GM12878 (cell line): Measurements from ENCODE around the gene RPS27L. TPM values are rescaled to one million over a fixed set of nuclear protein-coding genes. Genes with fewer than 3 reads are reported as not detected.

Experiments
- ATAC-seq: fragments of 200-7000 bp; cut with Tn5 transposase; 3 replicates; pipeline ENCODE4 v1.9.1; 2020; ENCODE audit warnings: mild to moderate bottlenecking, moderate library complexity
- BruUV-seq: library from RNA; stranded (reverse); fragments of 400-500 nt; replicated peaks from 2 replicates; lab custom pipeline; 2021; lab: Mats Ljungman, UMichigan
- CTCF ChIA-PET: fragments of 300-600 bp; sonication (Branson Sonifier 250); formaldehyde crosslinking; extraction: SDS; loops from one replicate; lab custom pipeline; 2021; ENCODE audit warnings: inconsistent platforms; lab: Yijun Ruan, JAX
- POLR2A ChIA-PET: fragments of 350-600 bp; formaldehyde crosslinking; extraction: SDS; loops from one replicate; lab custom pipeline; 2021; ENCODE audit warnings: inconsistent platforms; lab: Charles Lee
- RAD21 ChIA-PET: fragments of 300-600 bp; sonication (Branson Sonifier 250); formaldehyde crosslinking; loops from one replicate; lab custom pipeline; 2023; ENCODE audit warnings: antibody characterized with exemption; ENCODE audit not compliant: unreplicated experiment; lab: Charles Lee
- SMC1A ChIA-PET: fragments of 300-600 bp; sonication (Branson Sonifier 250); formaldehyde crosslinking; loops from one replicate; lab custom pipeline; 2023; ENCODE audit not compliant: unreplicated experiment, uncharacterized antibody; lab: Charles Lee
- DNase-seq: peaks from one replicate; pipeline ENCODE4 v3.0.0-alpha.2; 2011; ENCODE audit warnings: low read depth, low spot score
- FAIRE-seq: peaks from 3 replicates; lab custom pipeline; 2011; peaks lifted over from hg19 to GRCh38; lab: Jason Lieb, UNC
- H2AFZ ChIP-seq: 2 replicates; pipeline ENCODE4 v1.6.0; 2011; ENCODE audit warnings: low read depth, low read length, control low read depth; ENCODE audit not compliant: control insufficient read depth
- H3K27ac ChIP-seq: 2 replicates; pipeline ENCODE4 v1.5.1; 2011; ENCODE audit warnings: control low read depth; ENCODE audit not compliant: control insufficient read depth, insufficient read depth
- H3K27me3 ChIP-seq, 2 experiments: replicated peaks in 1 of 2; 2 replicates each; pipeline versions ENCODE4 v1.6.0 to v1.6.1; 2011; ENCODE audit warnings: low read length in 1 of 2; ENCODE audit not compliant: control insufficient read depth in 2 of 2, insufficient read depth in 2 of 2
- H3K36me3 ChIP-seq, 2 experiments: 2 replicates each; pipeline ENCODE4 v1.5.1; 2011; ENCODE audit warnings: low read length in 1 of 2; ENCODE audit not compliant: control insufficient read depth in 2 of 2, insufficient read depth in 2 of 2
- H3K4me1 ChIP-seq: 2 replicates; pipeline ENCODE4 v1.6.1; 2011; ENCODE audit warnings: mild to moderate bottlenecking, low read length, moderate library complexity, mixed read lengths; ENCODE audit not compliant: control insufficient read depth, insufficient read depth
- H3K4me2 ChIP-seq: 2 replicates; pipeline ENCODE4 v1.6.0; 2011; ENCODE audit warnings: control low read depth; ENCODE audit not compliant: control insufficient read depth, insufficient read depth
- H3K4me3 ChIP-seq: fragments of 200-600 bp; sonication (generic); 2 replicates; pipeline ENCODE4 v1.5.1; 2016
- H3K79me2 ChIP-seq: 2 replicates; pipeline ENCODE4 v1.6.0; 2011; ENCODE audit warnings: low read length; ENCODE audit not compliant: control insufficient read depth, insufficient read depth
- H3K9ac ChIP-seq: 2 replicates; pipeline ENCODE4 v1.8.0; 2011; ENCODE audit warnings: low read length, control low read depth, mixed read lengths; ENCODE audit not compliant: control insufficient read depth, insufficient read depth
- H3K9me3 ChIP-seq: replicated peaks from 3 replicates; pipeline ENCODE4 v1.5.1; 2011; ENCODE audit warnings: mild to moderate bottlenecking, low read length; ENCODE audit not compliant: control insufficient read depth, insufficient read depth
- H4K20me1 ChIP-seq: 2 replicates; pipeline ENCODE4 v1.6.0; 2011; ENCODE audit not compliant: control insufficient read depth, insufficient read depth
- ATF3 ChIP-seq: IDR thresholded peaks from 2 replicates; pipeline ENCODE4 v1.6.1; 2011; ENCODE audit warnings: low read depth, mild to moderate bottlenecking, low read length, moderate library complexity, borderline replicate concordance; ENCODE audit errors: extremely low read depth
- CEBPB ChIP-seq, 2 experiments: fragments of 150-350 bp in 1 of 2; IDR thresholded peaks; 2 replicates each; pipeline ENCODE4 v1.6.1; 2012 to 2014; ENCODE audit warnings: low read depth in 2 of 2, low read length in 2 of 2, borderline replicate concordance in 1 of 2, inconsistent platforms in 1 of 2
- CEBPZ ChIP-seq: fragments of 150-350 bp; IDR thresholded peaks from 2 replicates; pipeline ENCODE4 v1.6.1; 2016; ENCODE audit warnings: low read depth, low read length
- CREB1 ChIP-seq: IDR thresholded peaks from 2 replicates; pipeline ENCODE4 v1.6.1; 2012; ENCODE audit warnings: low read depth, mild to moderate bottlenecking, inconsistent platforms
- CREM ChIP-seq: IDR thresholded peaks from 2 replicates; pipeline ENCODE4 v1.6.1; 2014; ENCODE audit warnings: antibody characterized with exemption, low read depth
- EP300 ChIP-seq, 2 experiments: fragments of 150-350 bp in 1 of 2; IDR thresholded peaks; 2 replicates each; pipeline ENCODE4 v1.6.1; 2011 to 2012; ENCODE audit warnings: low read depth in 2 of 2, low read length in 2 of 2, borderline replicate concordance in 1 of 2, improper control_type of control experiment in 1 of 2, inconsistent platforms in 1 of 2; ENCODE audit not compliant: control insufficient read depth in 1 of 2
- GATAD2B ChIP-seq: fragments of 450-650 bp; conservative IDR thresholded peaks from 2 replicates; pipeline ENCODE4 v1.6.1; 2017; ENCODE audit warnings: low read depth, mild to moderate bottlenecking, moderate library complexity
- HCFC1 ChIP-seq: fragments of 150-350 bp; IDR thresholded peaks from 2 replicates; pipeline ENCODE4 v1.6.1; 2014; ENCODE audit warnings: low read length
- IKZF1 ChIP-seq: fragments of 450-650 bp; conservative IDR thresholded peaks from 2 replicates; pipeline ENCODE4 v1.6.1; 2017; ENCODE audit warnings: antibody characterized with exemption, mild to moderate bottlenecking
- IRF3 ChIP-seq: fragments of 450-650 bp; IDR thresholded peaks from 2 replicates; pipeline ENCODE4 v1.6.1; 2014; ENCODE audit warnings: mild to moderate bottlenecking
- KLF5 ChIP-seq: fragments of 450-650 bp; IDR thresholded peaks from 2 replicates; pipeline ENCODE4 v1.6.1; 2014; ENCODE audit warnings: mild to moderate bottlenecking; ENCODE audit not compliant: partially characterized antibody
- MTA2 ChIP-seq: fragments of 450-650 bp; IDR thresholded peaks from 2 replicates; pipeline ENCODE4 v1.6.1; 2016; ENCODE audit warnings: low read depth, mild to moderate bottlenecking, moderate library complexity
- MXI1 ChIP-seq: fragments of 150-350 bp; IDR thresholded peaks from 2 replicates; pipeline ENCODE4 v1.6.1; 2011; ENCODE audit warnings: low read depth, mild to moderate bottlenecking, inconsistent platforms, low read length, improper control_type of control experiment
- MYC ChIP-seq: IDR thresholded peaks from 2 replicates; pipeline ENCODE4 v1.6.1; 2011; ENCODE audit warnings: mild to moderate bottlenecking, low read length, moderate library complexity, inconsistent platforms; ENCODE audit not compliant: insufficient read depth, insufficient replicate concordance, insufficient read length, severe bottlenecking
- PML ChIP-seq: IDR thresholded peaks from 2 replicates; pipeline ENCODE4 v1.6.1; 2012; ENCODE audit warnings: low read length, inconsistent platforms
- POU2F2 ChIP-seq: IDR thresholded peaks from 3 replicates; pipeline ENCODE4 v1.6.1; 2011; ENCODE audit warnings: low read depth, mild to moderate bottlenecking, low read length, borderline replicate concordance
- SIX5 ChIP-seq: IDR thresholded peaks from 2 replicates; pipeline ENCODE4 v1.6.1; 2011; ENCODE audit warnings: mild to moderate bottlenecking, low read depth, low read length, moderate library complexity; ENCODE audit not compliant: severe bottlenecking
- SREBF2 ChIP-seq: IDR thresholded peaks from 2 replicates; pipeline ENCODE4 v1.6.1; 2012; ENCODE audit warnings: mild to moderate bottlenecking, low read length
- SUPT20H ChIP-seq: IDR thresholded peaks from 2 replicates; pipeline ENCODE4 v1.6.1; 2011; ENCODE audit warnings: low read depth, mild to moderate bottlenecking, low read length, moderate library complexity, borderline replicate concordance; ENCODE audit not compliant: control insufficient read depth
- ZNF24 ChIP-seq: fragments of 450-650 bp; IDR thresholded peaks from 2 replicates; pipeline ENCODE4 v1.6.1; 2017; ENCODE audit warnings: antibody characterized with exemption, mild to moderate bottlenecking
- WGBS: methylation state at CpG from one replicate; pipeline ENCODE4 v1.1.6; 2016; ENCODE audit warnings: low lambda C conversion rate; ENCODE audit not compliant: insufficient replicate concordance, insufficient coverage; ENCODE audit errors: missing lambda C conversion rate; 5-methylcytosine and 5-hydroxymethylcytosine counted together
- in situ Hi-C: fragments of 300-500 bp; cut with MboI; formaldehyde crosslinking; loops from 9 replicates; pipeline ENCODE4 v1.14.3; 2018; ENCODE audit warnings: mixed read lengths
- intact Hi-C: fragments of 100-400 bp; cut with micrococcal nuclease; formaldehyde crosslinking; loops from one replicate; pipeline ENCODE4 v1.14.2; 2022; ENCODE audit not compliant: unreplicated experiment
- polyA plus RNA-seq, 11 experiments: library from polyadenylated mRNA; depleted of rRNA in 4 of 11; unstranded in 6 of 11; stranded (reverse) in 5 of 11; fragments of >200 nt; fragmentation: Nextera tagmentation in 4 of 11; fragmentation: Illumina TruSeq in 1 of 11; extraction: Ambion mirVana in 4 of 11; extraction: Trizol in 1 of 11; gene quantifications; 1 replicate in 1 of 11; 2 replicates in 10 of 11; pipeline versions ENCODE4 v1.2.1 to v1.2.3, GENCODE V29; 2011 to 2016; ENCODE audit warnings: inconsistent platforms in 2 of 11, missing spikeins in 2 of 11, low read depth in 1 of 11
- total RNA-seq, 4 experiments: library from RNA; depleted of rRNA in 3 of 4; stranded (reverse); fragments of >200 nt in 3 of 4; fragmentation: Illumina TruSeq in 1 of 4; extraction: Trizol in 1 of 4; gene quantifications; 2 replicates each; pipeline versions ENCODE4 v1.2.1 to v1.2.3, GENCODE V29; 2013 to 2021

Gene RPS27L
- total and polyA plus RNA-seq, 10 of the 15 experiments (the other 5 are each of a cell fraction or from before 2014, with no cell fraction given), result 133 to 970 (median 220) TPM

GRCh38 chr15:63134245-63134985 is 22.9 kb downstream of the RPS27L start:
- no peaks in the 10 kb centered on the region for H3K9me3 ChIP-seq
- SMC1A ChIA-PET, result interaction anchor here (0.6 to 5.7 kb wide), 2 partner anchors 13 to 81 kb away, joined by 3 to 21 read pairs; no protein-coding TSS in a partner anchor
- peaks cover 0 to 3% of the 10 kb centered on the region in 2 experiments; a peak in 1 of 4 replicates for H3K36me3 ChIP-seq
- no peak overlapping the region for H3K27ac ChIP-seq
- CTCF ChIA-PET, result interaction anchor here (0.9 to 1.6 kb wide), 3 partner anchors 13 to 21 kb away, joined by 3 read pairs; no protein-coding TSS in a partner anchor
- no peak overlapping the region for H3K9ac ChIP-seq
- no peak overlapping the region for H3K4me2 ChIP-seq
- WGBS, result 95% methylated on average over 2 of the region's 2 CpGs
- TF ChIP-seq GATAD2B (no peak), MXI1 (no peak), EP300 (IDR thresholded peaks at IDR 0.05; ENCODE audit: borderline replicate concordance in 1 of 2, control insufficient read depth in 1 of 2, low read depth in 2 of 2, low read length in 2 of 2) (no peak), POU2F2 (no peak), ATF3 (no peak), MYC (no peak), IKZF1 (no peak), SUPT20H (no peak), CREM (no peak), HCFC1 (no peak), IRF3 (no peak), MTA2 (no peak), CREB1 (no peak), CEBPB (IDR thresholded peaks at IDR 0.05; ENCODE audit: borderline replicate concordance in 1 of 2, low read depth in 2 of 2, low read length in 2 of 2) (no peak), KLF5 (no peak), SIX5 (no peak), SREBF2 (no peak), CEBPZ (no peak), ZNF24 (no peak), PML (no peak)
- BruUV-seq, result no TSS peak
- POLR2A ChIA-PET, result no interaction called here
- H3K79me2 ChIP-seq, result no peaks in the 10 kb centered on the region
- no peak overlapping the region for H3K4me3 ChIP-seq
- RAD21 ChIA-PET, result interaction anchor here (1.2 kb wide), 1 partner anchor 87 kb away, joined by 3 read pairs; no protein-coding TSS in a partner anchor
- H3K4me1 ChIP-seq, result no peaks in the 10 kb centered on the region
- no peaks in the 10 kb centered on the region for H4K20me1 ChIP-seq
- no peaks in the 10 kb centered on the region for H3K27me3 ChIP-seq
- DNase-seq (no peak), ATAC-seq (no peak), FAIRE-seq (no peak)
- in situ Hi-C loops (no loop called here), intact Hi-C loops (no loop called here)
- H2AFZ ChIP-seq, result no peak overlapping the region
